ENCODE results near the gene HIVEP2. TPM values are rescaled to one million over a fixed set of nuclear protein-coding genes. Genes with fewer than 3 reads are reported as not detected.

HIVEP2 gene
- total RNA-seq, 1 experiment from 2014 or later: 4.2 TPM

DNA sequence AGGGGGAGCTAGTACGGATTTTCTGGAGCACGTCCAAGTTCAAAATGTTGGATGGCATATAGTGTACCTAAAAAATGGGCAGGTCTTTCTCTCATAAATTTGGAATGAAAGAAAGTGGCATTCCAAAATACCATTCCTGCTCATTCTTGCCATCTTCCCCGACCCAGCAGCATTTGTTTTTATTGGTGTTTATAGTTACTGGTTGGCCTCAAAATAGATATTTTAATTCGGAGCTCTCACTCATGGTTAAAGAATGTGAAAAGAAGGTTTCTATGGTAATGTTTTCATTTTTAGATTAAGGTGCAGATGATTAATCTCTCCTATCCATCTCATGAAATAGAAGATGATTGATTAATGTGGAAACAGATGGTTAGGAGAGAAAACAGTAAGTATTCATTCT lies 204.5 kb downstream of the HIVEP2 start:
- Histone ChIP-seq H4K91ac (ENCODE audit: insufficient read length, low read depth, low read length) (no peak overlapping the region), H3K18ac (ENCODE audit: insufficient read length, low read depth, low read length) (no peak overlapping the region), H3K79me2 (ENCODE audit: insufficient read depth, low read length) (no peaks in the 10 kb centered on the region), H2BK12ac (ENCODE audit: insufficient read length, low read depth, low read length) (no peak overlapping the region), H2BK5ac (ENCODE audit: insufficient read length, low read length) (no peak overlapping the region), H3K4ac (ENCODE audit: low read depth, low read length) (no peak overlapping the region), H3T11ph (ENCODE audit: low read length) (no peak overlapping the region), H3K79me1 (ENCODE audit: insufficient read depth, low read depth, low read length, poor library complexity, severe bottlenecking) (no peaks in the 10 kb centered on the region), H3K9me3 (ENCODE audit: control insufficient read depth, low read depth, low read length) (no peaks in the 10 kb centered on the region), H2AFZ (ENCODE audit: low read length) (no peak overlapping the region), H3K27me3 (ENCODE audit: insufficient read depth, low read length) (no peaks in the 10 kb centered on the region; the same call in 1 of the 2 replicates), H3K23me2 (ENCODE audit: insufficient read length, low read depth, low read length, poor library complexity, severe bottlenecking) (no peaks in the 10 kb centered on the region), H3K27ac (ENCODE audit: insufficient read length, low read depth, low read length) (no peak overlapping the region), H3K4me2 (ENCODE audit: insufficient read depth, insufficient read length, low read length) (no peak overlapping the region), H3K9ac (ENCODE audit: extremely low read depth, insufficient read length, low read length) (no peak overlapping the region), H3K4me1 (ENCODE audit: insufficient read depth, low read length) (no peaks in the 10 kb centered on the region; the same call in 1 of the 2 replicates), H3K14ac (ENCODE audit: insufficient read depth, low read length) (no peak overlapping the region), H4K20me1 (ENCODE audit: control insufficient read depth, insufficient read depth, insufficient read length) (no peaks in the 10 kb centered on the region), H3K56ac (ENCODE audit: insufficient read length, low read depth, low read length) (no peak overlapping the region), H2BK15ac (ENCODE audit: low read depth, low read length) (no peak overlapping the region), H2BK20ac (ENCODE audit: low read depth, low read length, poor library complexity, severe bottlenecking) (no peak overlapping the region), H4K8ac (replicated peaks; ENCODE audit: insufficient read length, low read depth, low read length) (no peak overlapping the region), H3K23ac (ENCODE audit: insufficient read length, low read depth, low read length) (no peak overlapping the region), H2BK120ac (ENCODE audit: low read depth, low read length, poor library complexity, severe bottlenecking) (no peak overlapping the region), H4K5ac (ENCODE audit: insufficient read length, low read depth, low read length) (no peak overlapping the region), H2AK5ac (ENCODE audit: insufficient read length, low read length) (no peak overlapping the region)
- no peaks in the 10 kb centered on the region for H3K27me3 Mint-ChIP-seq (ENCODE audit: low read depth)
- H3K36me3 Mint-ChIP-seq (ENCODE audit: insufficient read depth in 1 of 3, low read depth in 3 of 3): no peaks in the 10 kb centered on the region
- TF ChIP-seq, protein P1, sequence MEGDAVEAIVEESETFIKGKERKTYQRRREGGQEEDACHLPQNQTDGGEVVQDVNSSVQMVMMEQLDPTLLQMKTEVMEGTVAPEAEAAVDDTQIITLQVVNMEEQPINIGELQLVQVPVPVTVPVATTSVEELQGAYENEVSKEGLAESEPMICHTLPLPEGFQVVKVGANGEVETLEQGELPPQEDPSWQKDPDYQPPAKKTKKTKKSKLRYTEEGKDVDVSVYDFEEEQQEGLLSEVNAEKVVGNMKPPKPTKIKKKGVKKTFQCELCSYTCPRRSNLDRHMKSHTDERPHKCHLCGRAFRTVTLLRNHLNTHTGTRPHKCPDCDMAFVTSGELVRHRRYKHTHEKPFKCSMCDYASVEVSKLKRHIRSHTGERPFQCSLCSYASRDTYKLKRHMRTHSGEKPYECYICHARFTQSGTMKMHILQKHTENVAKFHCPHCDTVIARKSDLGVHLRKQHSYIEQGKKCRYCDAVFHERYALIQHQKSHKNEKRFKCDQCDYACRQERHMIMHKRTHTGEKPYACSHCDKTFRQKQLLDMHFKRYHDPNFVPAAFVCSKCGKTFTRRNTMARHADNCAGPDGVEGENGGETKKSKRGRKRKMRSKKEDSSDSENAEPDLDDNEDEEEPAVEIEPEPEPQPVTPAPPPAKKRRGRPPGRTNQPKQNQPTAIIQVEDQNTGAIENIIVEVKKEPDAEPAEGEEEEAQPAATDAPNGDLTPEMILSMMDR (conservative IDR thresholded peaks at IDR 0.05): no peak
- no CpG with 5 or more reads among the region's 4 CpGs for WGBS (ENCODE audit: extremely low coverage, insufficient read length, low lambda C conversion rate)
- no peak overlapping the region for H3K27ac Mint-ChIP-seq
- no peak overlapping the region for H3K4me3 Mint-ChIP-seq
- peaks cover 9 to 18% of the 10 kb centered on the region in 2 experiments for H3K4me1 Mint-ChIP-seq
- no peaks in the 10 kb centered on the region for H3K9me3 Mint-ChIP-seq
- DNase-seq: no peak
